ENCODE measurements around the gene EXPH5. TPM values are rescaled to one million over a fixed set of nuclear protein-coding genes. Genes with fewer than 3 reads are reported as not detected.

EXPH5 gene
- total RNA-seq, 1 experiment from 2014 or later, result 17.0 TPM

DNA sequence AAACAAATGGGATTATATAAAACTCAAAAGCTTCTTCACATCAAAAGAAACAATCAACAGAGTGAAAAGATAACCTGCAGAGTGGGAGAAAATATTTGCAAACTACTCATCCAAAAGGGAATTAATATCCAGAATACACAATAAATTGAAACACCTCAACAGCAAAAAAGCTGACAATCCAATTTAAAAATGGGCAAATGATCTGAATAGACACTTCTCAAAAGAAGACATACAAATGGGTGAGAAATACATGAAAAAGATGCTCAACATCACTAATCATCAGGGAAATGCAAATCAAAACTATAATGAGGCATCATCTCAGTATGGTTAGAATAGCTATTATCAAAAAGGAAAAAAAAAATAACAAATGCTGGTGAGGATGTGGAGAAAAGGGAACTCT, 13.5 kb downstream of the EXPH5 start:
- Mint-ChIP-seq H3K4me3 (ENCODE audit: low read depth, unreplicated experiment) (no peak overlapping the region), H3K27ac (ENCODE audit: unreplicated experiment) (no peak overlapping the region), H3K36me3 (ENCODE audit: insufficient read depth, unreplicated experiment) (peaks cover 5% of the 10 kb centered on the region), H3K27me3 (ENCODE audit: unreplicated experiment) (no peaks in the 10 kb centered on the region), H3K4me1 (ENCODE audit: low read depth, unreplicated experiment) (peaks cover 10% of the 10 kb centered on the region), H3K9me3 (ENCODE audit: low read depth, unreplicated experiment) (peaks cover 5% of the 10 kb centered on the region)
- intact Hi-C loops (cut with micrococcal nuclease; ENCODE audit: unreplicated experiment), result no loop called here
- no peak for TF ChIP-seq CTCF (IDR thresholded peaks at IDR 0.05; ENCODE audit: unreplicated experiment)
- CTCF ChIA-PET, result no interaction called here
- no TSS peak for BruUV-seq (replicated peaks)
- no peak for DNase-seq

DNA sequence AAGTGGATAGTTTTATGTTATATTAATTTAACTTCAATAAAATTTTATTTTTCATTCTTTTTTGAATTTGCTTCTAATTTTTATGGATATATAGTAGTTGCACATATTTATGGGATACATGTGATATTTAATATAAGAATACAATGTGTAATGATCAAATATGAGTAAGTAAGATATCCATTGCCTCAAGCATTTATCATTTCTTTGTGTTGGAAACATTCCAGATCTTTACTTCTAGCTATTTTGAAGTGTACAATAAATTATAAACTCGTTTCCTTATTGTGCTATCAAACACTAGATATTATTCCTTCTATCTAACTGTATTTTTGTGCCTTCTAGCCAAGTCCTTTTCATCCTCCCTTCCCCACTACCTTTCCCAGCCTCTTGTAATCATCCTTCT, 17.0 kb downstream of the EXPH5 start:
- no TSS peak for BruUV-seq (replicated peaks)
- intact Hi-C loops (cut with micrococcal nuclease; ENCODE audit: unreplicated experiment), result no loop called here
- Mint-ChIP-seq H3K4me3 (ENCODE audit: low read depth, unreplicated experiment) (no peak overlapping the region), H3K4me1 (ENCODE audit: low read depth, unreplicated experiment) (peaks cover 10% of the 10 kb centered on the region), H3K9me3 (ENCODE audit: low read depth, unreplicated experiment) (peaks cover 5% of the 10 kb centered on the region), H3K36me3 (ENCODE audit: insufficient read depth, unreplicated experiment) (peaks cover 5% of the 10 kb centered on the region), H3K27me3 (ENCODE audit: unreplicated experiment) (no peaks in the 10 kb centered on the region), H3K27ac (ENCODE audit: unreplicated experiment) (no peak overlapping the region)
- no peak for DNase-seq
- CTCF ChIA-PET, result interaction anchor here (0.9 kb wide), 1 partner anchor 12 kb away, joined by 3 read pairs; no protein-coding TSS in a partner anchor
- TF ChIP-seq CTCF (IDR thresholded peaks at IDR 0.05; ENCODE audit: unreplicated experiment), result no peak

GRCh38 chr11:108574675-108575074, 18.9 kb downstream of the EXPH5 start:
- Mint-ChIP-seq H3K4me1 (ENCODE audit: low read depth, unreplicated experiment) (peaks cover 10% of the 10 kb centered on the region), H3K27ac (ENCODE audit: unreplicated experiment) (no peak overlapping the region), H3K9me3 (ENCODE audit: low read depth, unreplicated experiment) (peaks cover 3% of the 10 kb centered on the region), H3K4me3 (ENCODE audit: low read depth, unreplicated experiment) (no peak overlapping the region), H3K36me3 (ENCODE audit: insufficient read depth, unreplicated experiment) (peaks cover 5% of the 10 kb centered on the region), H3K27me3 (ENCODE audit: unreplicated experiment) (no peaks in the 10 kb centered on the region)
- no TSS peak for BruUV-seq (replicated peaks)
- CTCF ChIA-PET, result no interaction called here
- no peak for DNase-seq
- intact Hi-C loops (cut with micrococcal nuclease; ENCODE audit: unreplicated experiment), result no loop called here
- no peak for TF ChIP-seq CTCF (IDR thresholded peaks at IDR 0.05; ENCODE audit: unreplicated experiment)

DNA sequence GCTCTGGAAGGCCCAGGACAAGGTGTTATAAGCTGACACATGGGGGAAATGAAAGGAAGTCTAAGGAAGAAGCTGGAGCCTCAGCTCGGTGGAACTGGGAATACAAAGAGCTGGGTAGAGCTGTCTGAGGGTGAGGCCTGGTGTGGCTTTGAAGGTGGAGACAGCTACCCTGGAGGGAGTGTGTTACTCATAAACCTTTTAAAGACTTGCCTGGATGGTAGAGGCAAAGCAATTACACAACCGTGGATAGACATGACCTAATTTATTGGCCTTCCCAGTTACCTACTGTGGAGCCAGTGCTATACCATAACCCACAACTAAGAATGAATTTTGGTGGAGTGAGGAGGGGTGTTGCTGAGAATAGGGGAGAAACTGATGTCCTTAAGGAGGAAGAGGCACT, 22.6 kb downstream of the EXPH5 start:
- BruUV-seq (replicated peaks), result no TSS peak
- DNase-seq, result no peak
- Mint-ChIP-seq H3K4me3 (ENCODE audit: low read depth, unreplicated experiment) (no peak overlapping the region), H3K27ac (ENCODE audit: unreplicated experiment) (no peak overlapping the region), H3K9me3 (ENCODE audit: low read depth, unreplicated experiment) (no peaks in the 10 kb centered on the region), H3K36me3 (ENCODE audit: insufficient read depth, unreplicated experiment) (no peaks in the 10 kb centered on the region), H3K4me1 (ENCODE audit: low read depth, unreplicated experiment) (no peaks in the 10 kb centered on the region), H3K27me3 (ENCODE audit: unreplicated experiment) (no peaks in the 10 kb centered on the region)
- intact Hi-C loops (cut with micrococcal nuclease; ENCODE audit: unreplicated experiment), result no loop called here
- CTCF ChIA-PET, result no interaction called here
- TF ChIP-seq CTCF (IDR thresholded peaks at IDR 0.05; ENCODE audit: unreplicated experiment), result no peak
